SH-SY5Y (cell line): ENCODE results near the gene IGFBP7.

Source experiments
- GATA2 ChIP-seq: IDR thresholded peaks from 2 replicates; pipeline ENCODE4 v1.6.1; 2011; ENCODE audit warnings: mild to moderate bottlenecking, low read depth, low read length
- GATA3 ChIP-seq: IDR thresholded peaks from 2 replicates; pipeline ENCODE4 v1.6.1; 2011; ENCODE audit warnings: low read depth, mild to moderate bottlenecking, low read length, moderate library complexity

DNA sequence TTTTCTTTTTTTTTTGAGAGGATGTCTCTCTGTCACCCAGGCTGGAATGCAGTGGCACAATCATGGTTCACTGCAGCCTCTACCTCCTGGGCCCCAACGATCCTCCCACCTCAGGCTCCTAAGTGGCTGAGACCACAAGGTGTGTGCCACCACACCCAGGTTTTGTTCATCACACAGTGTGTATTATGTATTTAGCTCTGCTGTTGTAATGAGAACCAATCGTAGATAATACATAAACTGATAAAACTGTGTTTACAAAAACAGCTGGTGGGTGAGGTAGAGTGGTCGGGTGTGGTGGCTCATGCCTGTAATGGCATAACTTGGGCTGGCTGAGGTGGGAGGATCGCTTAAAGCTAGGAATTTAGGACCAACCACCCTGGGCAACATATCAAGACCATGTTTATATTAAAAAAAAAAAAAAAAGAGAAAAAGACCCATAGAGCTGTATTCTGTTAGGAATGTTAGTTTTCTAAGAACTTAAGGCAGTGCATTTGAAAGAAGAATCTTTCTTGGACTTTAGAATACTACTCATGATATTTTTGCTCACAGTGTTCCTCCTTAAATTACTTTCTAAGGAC is 96.6 kb downstream of the IGFBP7 start:
- TF ChIP-seq GATA2 (no peak), GATA3 (no peak)
